Mesendoderm (in vitro differentiated cells): ENCODE data around the gene C7orf25.
"Not testable (repeated sequence)": the region's sequence is repeated elsewhere in the genome, so short reads cannot be mapped to it uniquely, and the experiment has no call there.

ENCODE experiments used
- DNase-seq: peaks from one replicate; pipeline ENCODE4 v3.0.0; 2013
- H2AK5ac ChIP-seq: 2 replicates; pipeline ENCODE4 v1.6.1; 2013; ENCODE audit warnings: low read length, inconsistent platforms
- H2BK120ac ChIP-seq: 2 replicates; pipeline ENCODE4 v1.6.1; 2013; ENCODE audit warnings: low read depth, mild to moderate bottlenecking, low read length, moderate library complexity, mixed read lengths
- H2BK15ac ChIP-seq: replicated peaks from 2 replicates; pipeline ENCODE4 v1.6.1; 2013; ENCODE audit warnings: low read depth, mild to moderate bottlenecking, moderate library complexity
- H2BK5ac ChIP-seq: 2 replicates; pipeline ENCODE4 v1.6.1; 2013; ENCODE audit warnings: low read length, inconsistent platforms
- H3K18ac ChIP-seq: 2 replicates; pipeline ENCODE4 v1.6.1; 2013; ENCODE audit warnings: mild to moderate bottlenecking, low read length, mixed read lengths
- H3K23ac ChIP-seq: one replicate; pipeline ENCODE4 v1.6.1; 2013; ENCODE audit warnings: low read length
- H3K27ac ChIP-seq: 2 replicates; pipeline ENCODE4 v1.5.1; 2013; ENCODE audit warnings: low read depth, mild to moderate bottlenecking, inconsistent platforms, low read length, moderate library complexity
- H3K27me3 ChIP-seq: 2 replicates; pipeline ENCODE4 v1.6.1; 2013; ENCODE audit warnings: low read length, control low read depth, mild to moderate bottlenecking, inconsistent platforms; ENCODE audit not compliant: insufficient read depth, poor library complexity
- H3K36me3 ChIP-seq: 2 replicates; pipeline ENCODE4 v1.6.1; 2013; ENCODE audit warnings: low read length, inconsistent platforms; ENCODE audit not compliant: control insufficient read depth, insufficient read depth
- H3K4ac ChIP-seq: one replicate; pipeline ENCODE4 v1.6.1; 2013; ENCODE audit warnings: low read depth, mild to moderate bottlenecking, low read length, moderate library complexity
- H3K4me1 ChIP-seq: 2 replicates; pipeline ENCODE4 v1.6.1; 2013; ENCODE audit warnings: low read depth, low read length, inconsistent platforms; ENCODE audit not compliant: control insufficient read depth
- H3K4me2 ChIP-seq: 2 replicates; pipeline ENCODE4 v1.6.1; 2013; ENCODE audit warnings: low read length
- H3K4me3 ChIP-seq: 2 replicates; pipeline ENCODE4 v1.5.1; 2013; ENCODE audit warnings: mild to moderate bottlenecking, low read length
- H3K56ac ChIP-seq: one replicate; pipeline ENCODE4 v1.6.1; 2013; ENCODE audit warnings: low read length
- H3K79me1 ChIP-seq: 2 replicates; pipeline ENCODE4 v1.6.1; 2013; ENCODE audit warnings: low read length, inconsistent platforms
- H3K79me2 ChIP-seq: 2 replicates; pipeline ENCODE4 v1.6.1; 2013; ENCODE audit warnings: mild to moderate bottlenecking, low read length; ENCODE audit not compliant: control insufficient read depth, insufficient read depth
- H3K9ac ChIP-seq: 2 replicates; pipeline ENCODE4 v1.6.1; 2013; ENCODE audit warnings: low read length, inconsistent platforms
- H4K5ac ChIP-seq: one replicate; pipeline ENCODE4 v1.6.1; 2013; ENCODE audit warnings: low read length
- H4K8ac ChIP-seq: one replicate; pipeline ENCODE4 v1.6.1; 2013; ENCODE audit warnings: low read depth, mild to moderate bottlenecking, control low read depth, low read length, moderate library complexity
- WGBS: extraction: QIAGEN DNeasy Blood & Tissue Kit; methylation state at CpG from one replicate; pipeline ENCODE4 v1.1.7; 2013; ENCODE audit warnings: low lambda C conversion rate, missing lambda C conversion rate; ENCODE audit not compliant: insufficient coverage; ENCODE audit errors: extremely low coverage; 5-methylcytosine and 5-hydroxymethylcytosine counted together

Gene C7orf25

DNA sequence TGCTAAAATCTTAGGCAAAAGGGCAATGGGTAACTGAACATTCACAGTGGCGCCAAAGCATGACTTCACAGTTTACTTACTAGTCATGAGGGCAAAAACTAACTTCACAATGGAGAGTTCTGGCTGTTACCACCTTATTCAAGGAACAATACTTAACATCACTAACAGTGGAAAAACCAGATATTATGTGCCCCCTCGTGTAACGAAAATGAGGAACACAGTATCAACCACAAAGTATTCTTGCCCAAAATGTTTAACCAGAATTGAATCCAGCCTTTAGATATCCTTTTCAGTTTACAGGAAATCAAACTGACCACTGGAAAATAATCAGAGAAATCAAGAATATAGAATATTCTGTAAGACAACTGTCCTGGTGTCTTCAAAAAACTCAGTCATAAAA is 9.5 kb downstream of the C7orf25 start:
- WGBS = no CpG with 5 or more reads among the region's 3 CpGs
- Histone ChIP-seq H3K27ac (no peak overlapping the region), H3K4me3 (no peak overlapping the region)

GRCh38 chr7:42900842-42901241 is 11.0 kb downstream of the C7orf25 start:
- Histone ChIP-seq H3K79me1 (no peaks in the 10 kb centered on the region), H3K27me3 (no peaks in the 10 kb centered on the region), H3K23ac (no peak overlapping the region), H3K9ac (no peak overlapping the region), H3K79me2 (no peaks in the 10 kb centered on the region), H3K4me1 (no peaks in the 10 kb centered on the region), H4K5ac (no peak overlapping the region), H4K8ac (no peak overlapping the region), H3K27ac (no peak overlapping the region), H2BK5ac (no peak overlapping the region), H2AK5ac (no peak overlapping the region), H3K18ac (no peak overlapping the region), H2BK15ac (no peak overlapping the region), H2BK120ac (no peak overlapping the region), H3K4ac (no peak overlapping the region), H3K4me3 (no peak overlapping the region), H3K56ac (no peak overlapping the region), H3K4me2 (no peak overlapping the region), H3K36me3 (no peaks in the 10 kb centered on the region)
- DNase-seq = no peak

More for the DNA sequence above, 9.5 kb downstream of the C7orf25 start:
- Histone ChIP-seq H4K5ac (no peak overlapping the region), H3K18ac (no peak overlapping the region), H2BK15ac (no peak overlapping the region), H2AK5ac (no peak overlapping the region), H3K4me1 (no peaks in the 10 kb centered on the region), H2BK120ac (no peak overlapping the region), H3K27me3 (no peaks in the 10 kb centered on the region), H3K4me2 (no peak overlapping the region), H2BK5ac (no peak overlapping the region), H3K4ac (no peak overlapping the region), H3K79me2 (no peaks in the 10 kb centered on the region), H3K36me3 (no peaks in the 10 kb centered on the region), H3K9ac (no peak overlapping the region), H3K79me1 (no peaks in the 10 kb centered on the region), H4K8ac (no peak overlapping the region), H3K23ac (no peak overlapping the region), H3K56ac (no peak overlapping the region)
- DNase-seq = no peak

DNA sequence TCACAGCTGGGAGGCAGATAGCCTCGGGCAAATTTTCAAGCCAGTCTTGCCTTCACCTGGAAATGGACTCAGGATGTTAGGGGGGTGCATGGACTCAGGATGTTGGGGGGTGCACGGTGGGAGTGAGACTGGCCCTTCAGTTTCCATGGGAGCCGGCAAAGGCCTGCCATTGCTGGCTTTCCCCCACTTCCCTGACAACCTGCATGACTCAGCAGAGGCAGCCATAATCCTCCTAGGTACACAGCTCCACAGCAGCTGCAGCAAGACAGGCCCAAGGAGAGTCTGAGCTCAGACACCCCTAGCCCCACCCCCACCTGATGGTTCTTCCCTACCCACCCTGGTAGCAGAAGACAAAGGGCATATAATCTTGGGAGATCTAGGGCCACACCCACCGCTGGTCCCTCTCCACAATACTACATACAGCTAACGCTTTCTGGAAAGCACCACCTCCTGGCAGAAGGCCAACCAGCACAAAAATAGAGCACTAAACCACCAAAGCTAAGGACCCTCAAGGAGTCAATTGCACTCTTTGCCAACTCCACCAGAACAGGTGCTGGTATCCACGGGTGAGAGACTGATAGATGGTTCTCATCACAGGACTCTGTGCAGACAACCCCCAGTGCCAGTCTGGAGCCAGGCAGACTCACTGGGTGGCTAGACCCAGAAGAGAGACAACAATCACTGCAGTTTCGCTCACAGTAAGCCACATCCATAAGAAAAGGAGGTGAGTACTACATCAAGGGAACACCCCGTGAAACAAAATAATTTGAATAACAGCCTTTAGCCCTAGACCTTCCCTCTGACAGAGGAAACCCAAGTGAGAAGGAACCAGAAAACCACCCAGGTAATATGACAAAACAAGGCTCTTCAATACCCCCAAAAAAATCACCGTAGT is 18.3 kb downstream of the C7orf25 start:
- no peak overlapping the region for H3K4ac ChIP-seq
- H2BK5ac ChIP-seq = no peak overlapping the region
- H3K4me2 ChIP-seq = no peak overlapping the region
- H3K56ac ChIP-seq = no peak overlapping the region
- H2AK5ac ChIP-seq = no peak overlapping the region
- no peak overlapping the region for H2BK15ac ChIP-seq
- peak overlapping the region; percentile 5 for H3K27ac ChIP-seq
- H3K9ac ChIP-seq = no peak overlapping the region
- no peak overlapping the region for H3K23ac ChIP-seq
- H3K18ac ChIP-seq = no peak overlapping the region
- H3K79me1 ChIP-seq = no peaks in the 10 kb centered on the region
- H4K5ac ChIP-seq = no peak overlapping the region
- H3K4me1 ChIP-seq = no peaks in the 10 kb centered on the region
- no peaks in the 10 kb centered on the region for H3K36me3 ChIP-seq
- H3K79me2 ChIP-seq = no peaks in the 10 kb centered on the region
- no peak overlapping the region for H3K4me3 ChIP-seq
- no peaks in the 10 kb centered on the region for H3K27me3 ChIP-seq
- H2BK120ac ChIP-seq = no peak overlapping the region
- DNase-seq = peak; percentile 67
- WGBS = no CpG with 5 or more reads among the region's 9 CpGs
- H4K8ac ChIP-seq = no peak overlapping the region

DNA sequence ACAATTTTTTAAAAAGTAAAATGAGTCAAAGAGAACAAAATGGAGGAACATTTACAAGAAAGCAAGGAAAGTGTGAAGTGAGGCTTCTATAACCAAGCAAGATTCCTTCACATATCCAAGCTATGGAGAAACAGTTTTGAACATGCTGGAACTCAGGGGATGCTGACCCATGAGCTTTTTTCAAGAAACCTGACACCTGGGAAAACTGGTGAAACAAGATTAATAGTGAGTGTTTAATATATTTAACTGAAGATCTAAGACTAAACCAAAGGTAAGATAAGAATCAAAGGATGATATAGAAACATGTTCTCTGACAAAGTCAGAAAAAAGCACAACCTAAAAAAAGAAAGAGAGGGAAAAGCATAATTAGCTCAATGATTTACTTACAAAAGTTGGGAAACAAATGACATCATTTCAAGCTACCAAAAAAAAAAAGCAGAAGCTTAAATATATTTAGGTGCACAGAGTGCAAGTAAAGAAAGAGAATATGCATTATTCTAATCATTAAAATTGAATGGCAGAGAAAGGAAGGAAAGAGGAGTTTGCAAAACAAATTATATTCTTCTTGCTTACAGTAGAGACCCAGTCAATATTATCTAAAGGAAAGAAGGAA is 24.9 kb downstream of the C7orf25 start:
- Histone ChIP-seq H3K9ac (no peak overlapping the region), H2BK120ac (no peak overlapping the region), H3K4me3 (no peak overlapping the region), H3K79me2 (no peaks in the 10 kb centered on the region), H3K23ac (no peak overlapping the region), H3K56ac (no peak overlapping the region), H3K27ac (no peak overlapping the region), H4K8ac (no peak overlapping the region), H2BK15ac (no peak overlapping the region), H3K4ac (no peak overlapping the region), H3K36me3 (no peaks in the 10 kb centered on the region), H2BK5ac (no peak overlapping the region), H3K27me3 (no peaks in the 10 kb centered on the region), H2AK5ac (no peak overlapping the region), H3K18ac (no peak overlapping the region), H3K4me2 (no peak overlapping the region), H3K79me1 (no peaks in the 10 kb centered on the region), H4K5ac (no peak overlapping the region), H3K4me1 (no peaks in the 10 kb centered on the region)
- DNase-seq = no peak

DNA sequence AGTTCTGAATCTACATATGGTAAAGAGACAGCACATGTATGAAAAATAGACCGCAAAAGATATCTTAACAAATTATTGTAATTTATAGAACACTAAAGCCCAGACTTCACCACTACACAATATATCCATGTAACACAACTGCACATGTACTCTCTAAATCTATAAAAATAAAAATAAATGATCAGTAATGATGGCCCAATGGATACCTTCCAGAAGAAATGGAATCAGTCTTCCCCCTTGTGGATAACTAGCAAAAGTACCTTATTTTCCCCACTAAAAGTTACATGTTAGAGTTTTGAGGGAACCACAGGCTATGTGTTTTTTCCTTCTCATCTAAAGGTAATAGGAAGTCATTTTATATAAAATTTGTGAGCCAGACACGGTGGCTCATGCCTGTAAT is 25.7 kb downstream of the C7orf25 start:
- no peak overlapping the region for H2BK120ac ChIP-seq
- no peak overlapping the region for H3K4me2 ChIP-seq
- H3K79me2 ChIP-seq = no peaks in the 10 kb centered on the region
- no peaks in the 10 kb centered on the region for H3K27me3 ChIP-seq
- no peak overlapping the region for H3K9ac ChIP-seq
- no CpG with 5 or more reads among the region's 2 CpGs for WGBS
- H2AK5ac ChIP-seq = no peak overlapping the region
- DNase-seq = no peak
- H2BK15ac ChIP-seq = no peak overlapping the region
- H4K5ac ChIP-seq = no peak overlapping the region
- no peak overlapping the region for H3K23ac ChIP-seq
- no peaks in the 10 kb centered on the region for H3K79me1 ChIP-seq
- no peaks in the 10 kb centered on the region for H3K4me1 ChIP-seq
- H3K18ac ChIP-seq = no peak overlapping the region
- no peak overlapping the region for H4K8ac ChIP-seq
- no peak overlapping the region for H3K4me3 ChIP-seq
- H3K36me3 ChIP-seq = no peaks in the 10 kb centered on the region
- H3K4ac ChIP-seq = no peak overlapping the region
- H3K27ac ChIP-seq = no peak overlapping the region
- H2BK5ac ChIP-seq = no peak overlapping the region
- H3K56ac ChIP-seq = no peak overlapping the region

- WGBS = no CpG with 5 or more reads among the region's 8 CpGs
- not testable (repeated sequence) for H2BK5ac ChIP-seq, H3K27me3 ChIP-seq, H3K36me3 ChIP-seq, H3K23ac ChIP-seq, H2BK15ac ChIP-seq, H3K79me1 ChIP-seq, H3K4me3 ChIP-seq, H3K56ac ChIP-seq, H4K5ac ChIP-seq, H3K4me2 ChIP-seq, H2AK5ac ChIP-seq, H3K4ac ChIP-seq, H3K9ac ChIP-seq, DNase-seq, H3K4me1 ChIP-seq, H2BK120ac ChIP-seq, H3K27ac ChIP-seq, H4K8ac ChIP-seq, H3K18ac ChIP-seq, H3K79me2 ChIP-seq
Observed at GRCh38 chr7:42885183-42885582, 26.7 kb downstream of the C7orf25 start.
